H1 (cell line): ENCODE data around the gene LGR4. TPM values are rescaled to one million over a fixed set of nuclear protein-coding genes. Genes with fewer than 3 reads are reported as not detected.

Experiments
- CHD1 ChIP-seq: IDR thresholded peaks from 2 replicates; pipeline ENCODE4 v1.6.1; 2012; ENCODE audit warnings: low read depth, low read length, improper control_type of control experiment
- JUND ChIP-seq: IDR thresholded peaks from 2 replicates; pipeline ENCODE4 v1.6.1; 2011; ENCODE audit warnings: mild to moderate bottlenecking, improper control_type of control experiment, low read length
- MAFK ChIP-seq: IDR thresholded peaks from 2 replicates; pipeline ENCODE4 v1.6.1; 2012; ENCODE audit warnings: low read depth, mild to moderate bottlenecking, improper control_type of control experiment, low read length
- SAP30 ChIP-seq: fragments of 300-600 bp; sonication (generic); IDR thresholded peaks from 2 replicates; pipeline ENCODE4 v1.7.1; 2012; ENCODE audit warnings: low read length, moderate library complexity, mild to moderate bottlenecking, inconsistent platforms; ENCODE audit not compliant: insufficient read depth, insufficient replicate concordance
- polyA plus RNA-seq, 7 experiments: library from polyadenylated mRNA; depleted of rRNA in 3 of 7; stranded (reverse) in 5 of 7; unstranded in 2 of 7; fragments of >200 nt in 5 of 7; fragments of 200-250 nt in 2 of 7; gene quantifications; 1 replicate in 5 of 7; 2 replicates in 1 of 7; 4 replicates in 1 of 7; pipeline versions ENCODE4 v1.2.1 to v1.2.3, GENCODE V29; 2011 to 2013; ENCODE audit warnings: missing spikeins in 2 of 7, mixed read lengths in 2 of 7
- total RNA-seq: library from RNA; stranded (reverse); fragmentation: NEBNext Ultra II Directional; extraction: Animal tissue kit (Norgen Biotek cat#: 25700); gene quantifications from 2 replicates; pipeline ENCODE4 v1.2.1, GENCODE V29; 2021

The LGR4 gene
- total and polyA plus RNA-seq, 2 of the 8 experiments (the other 6 are each of a cell fraction or from before 2014, with no cell fraction given) = 26.6 to 61.7 TPM

- TF ChIP-seq SAP30 (no peak), JUND (no peak), CHD1 (no peak), MAFK (no peak)
Observed at GRCh38 chr11:27361649-27362431, 110.8 kb downstream of the LGR4 start (continued).
